HG03521 (cell line): Measurements from ENCODE around the gene ZDHHC11B.
"Not testable (repeated sequence)": the region's sequence is repeated elsewhere in the genome, so short reads cannot be mapped to it uniquely, and the experiment has no call there.

Source experiments
- ATAC-seq: cut with Tn5 transposase; IDR thresholded peaks from one replicate; pipeline ENCODE4 v1.9.1; 2021; ENCODE audit warnings: mild to moderate bottlenecking, moderate library complexity; ENCODE audit not compliant: unreplicated experiment

ZDHHC11B gene

GRCh38 chr5:785181-785705 lies 714 bp upstream of the ZDHHC11B start:
- ATAC-seq: peak; percentile 17

- not testable (repeated sequence) for ATAC-seq
Measured at GRCh38 chr5:783881-784427, 575 bp downstream of the ZDHHC11B start.

GRCh38 chr5:783049-783802 lies 1.3 kb downstream of the ZDHHC11B start:
- ATAC-seq: not testable (repeated sequence)

GRCh38 chr5:782356-782755 lies 2.2 kb downstream of the ZDHHC11B start:
- not testable (repeated sequence) for ATAC-seq

GRCh38 chr5:780571-780970 lies 4.0 kb downstream of the ZDHHC11B start:
- ATAC-seq: not testable (repeated sequence)

GRCh38 chr5:778967-779366 lies 5.6 kb downstream of the ZDHHC11B start:
- not testable (repeated sequence) for ATAC-seq

GRCh38 chr5:778421-778820 lies 6.1 kb downstream of the ZDHHC11B start:
- not testable (repeated sequence) for ATAC-seq

- no peak for ATAC-seq
Measured at GRCh38 chr5:777756-778161, 6.8 kb downstream of the ZDHHC11B start.

GRCh38 chr5:776862-777711 lies 7.4 kb downstream of the ZDHHC11B start:
- ATAC-seq: no peak

- no peak for ATAC-seq
Measured at GRCh38 chr5:775961-776861, 8.3 kb downstream of the ZDHHC11B start.

- ATAC-seq: not testable (repeated sequence)
Measured at GRCh38 chr5:775595-775960, 9.0 kb downstream of the ZDHHC11B start.

- not testable (repeated sequence) for ATAC-seq
Measured at GRCh38 chr5:774854-775505, 9.5 kb downstream of the ZDHHC11B start.

- ATAC-seq: not testable (repeated sequence)
Measured at GRCh38 chr5:774304-774703, 10.2 kb downstream of the ZDHHC11B start.

GRCh38 chr5:773517-774264 lies 10.8 kb downstream of the ZDHHC11B start:
- no peak for ATAC-seq

GRCh38 chr5:772931-773330 lies 11.6 kb downstream of the ZDHHC11B start:
- ATAC-seq: not testable (repeated sequence)

GRCh38 chr5:772547-772890 lies 12.0 kb downstream of the ZDHHC11B start:
- ATAC-seq: not testable (repeated sequence)

GRCh38 chr5:771841-772546 lies 12.5 kb downstream of the ZDHHC11B start:
- ATAC-seq: not testable (repeated sequence)

- not testable (repeated sequence) for ATAC-seq
Measured at GRCh38 chr5:771087-771781, 13.3 kb downstream of the ZDHHC11B start.
